ENCODE results near the gene P2RY8.

DNA sequence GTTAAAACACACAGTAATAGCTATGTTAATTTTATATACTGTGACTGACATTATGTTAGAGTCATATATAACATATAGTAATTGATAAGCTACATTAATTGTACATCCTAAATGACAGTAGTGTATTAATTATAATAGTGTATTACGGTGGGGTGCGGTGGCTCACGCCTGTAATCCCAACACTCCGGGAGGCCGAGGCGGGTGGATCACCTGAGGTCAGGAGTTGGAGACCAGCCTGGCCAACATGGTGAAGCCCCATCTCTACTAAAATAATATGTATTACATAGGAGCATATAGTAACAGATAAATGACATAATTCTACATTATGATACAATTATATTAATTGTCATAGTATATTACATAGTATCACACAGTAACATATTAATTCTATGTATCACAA, 96.5 kb downstream of the P2RY8 start:
- TF ChIP-seq, protein P1, sequence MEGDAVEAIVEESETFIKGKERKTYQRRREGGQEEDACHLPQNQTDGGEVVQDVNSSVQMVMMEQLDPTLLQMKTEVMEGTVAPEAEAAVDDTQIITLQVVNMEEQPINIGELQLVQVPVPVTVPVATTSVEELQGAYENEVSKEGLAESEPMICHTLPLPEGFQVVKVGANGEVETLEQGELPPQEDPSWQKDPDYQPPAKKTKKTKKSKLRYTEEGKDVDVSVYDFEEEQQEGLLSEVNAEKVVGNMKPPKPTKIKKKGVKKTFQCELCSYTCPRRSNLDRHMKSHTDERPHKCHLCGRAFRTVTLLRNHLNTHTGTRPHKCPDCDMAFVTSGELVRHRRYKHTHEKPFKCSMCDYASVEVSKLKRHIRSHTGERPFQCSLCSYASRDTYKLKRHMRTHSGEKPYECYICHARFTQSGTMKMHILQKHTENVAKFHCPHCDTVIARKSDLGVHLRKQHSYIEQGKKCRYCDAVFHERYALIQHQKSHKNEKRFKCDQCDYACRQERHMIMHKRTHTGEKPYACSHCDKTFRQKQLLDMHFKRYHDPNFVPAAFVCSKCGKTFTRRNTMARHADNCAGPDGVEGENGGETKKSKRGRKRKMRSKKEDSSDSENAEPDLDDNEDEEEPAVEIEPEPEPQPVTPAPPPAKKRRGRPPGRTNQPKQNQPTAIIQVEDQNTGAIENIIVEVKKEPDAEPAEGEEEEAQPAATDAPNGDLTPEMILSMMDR (conservative IDR thresholded peaks at IDR 0.05; ENCODE audit: low read depth, low read length) = no peak
- no peak for TF ChIP-seq EZH2 (IDR thresholded peaks at IDR 0.05; ENCODE audit: borderline replicate concordance, low read depth, low read length, poor library complexity, severe bottlenecking)

Data from A673 (cell line).